CD4-positive, alpha-beta T cell treated with Interleukin-21 for 1 hour (primary cell): Measurements from ENCODE around the gene DCLK2.
"Not testable (repeated sequence)": the region's sequence is repeated elsewhere in the genome, so short reads cannot be mapped to it uniquely, and the experiment has no call there.

Experiments used
- DNase-seq: peaks from one replicate; pipeline ENCODE4 v3.0.0-alpha.2; 2020

Gene DCLK2

GRCh38 chr4:150158041-150158440 is 79.8 kb downstream of the DCLK2 start:
- no peak for DNase-seq

DNA sequence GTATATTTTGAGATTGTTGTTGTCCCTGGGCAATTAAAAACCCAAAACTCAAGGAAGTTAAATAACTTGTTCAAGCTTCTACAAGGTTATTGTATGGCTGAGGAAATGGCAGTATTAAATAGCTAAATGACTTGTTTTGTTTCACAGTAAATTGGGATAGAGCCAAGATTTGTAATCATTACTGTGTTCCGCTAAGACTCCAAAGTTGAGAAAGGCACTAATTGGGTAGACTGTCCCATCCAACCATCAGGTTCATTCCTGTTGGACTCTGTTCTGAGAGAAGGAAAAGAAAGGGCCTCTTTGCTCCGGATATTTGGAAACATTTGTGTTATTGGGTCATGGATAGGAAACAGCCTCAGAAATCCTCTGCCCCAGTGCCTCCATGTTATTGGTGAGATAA is 82.2 kb downstream of the DCLK2 start:
- DNase-seq, result no peak

GRCh38 chr4:150161109-150161508 is 82.9 kb downstream of the DCLK2 start:
- DNase-seq, result no peak

- DNase-seq, result not testable (repeated sequence)
Measured at GRCh38 chr4:150162020-150162419, 83.8 kb downstream of the DCLK2 start.

DNA sequence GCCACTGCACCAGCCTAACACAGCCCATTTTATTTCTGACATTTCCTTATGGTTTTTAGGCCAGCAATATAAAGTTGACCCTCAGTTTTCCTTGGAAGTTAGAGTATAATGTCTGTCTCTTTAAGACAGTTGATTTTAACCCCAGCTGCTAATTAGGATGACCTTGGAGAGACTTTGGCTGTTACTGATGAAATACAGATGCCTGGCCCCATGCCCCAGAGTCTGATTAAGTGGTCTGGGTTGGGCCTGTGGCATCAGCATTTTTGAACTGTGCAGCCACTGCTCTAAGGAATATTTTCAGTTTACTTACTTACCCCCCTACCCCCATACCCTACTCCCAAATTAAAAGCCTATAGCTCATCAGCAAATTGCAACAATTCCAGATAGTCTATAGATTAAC is 85.8 kb downstream of the DCLK2 start:
- DNase-seq, result no peak

DNA sequence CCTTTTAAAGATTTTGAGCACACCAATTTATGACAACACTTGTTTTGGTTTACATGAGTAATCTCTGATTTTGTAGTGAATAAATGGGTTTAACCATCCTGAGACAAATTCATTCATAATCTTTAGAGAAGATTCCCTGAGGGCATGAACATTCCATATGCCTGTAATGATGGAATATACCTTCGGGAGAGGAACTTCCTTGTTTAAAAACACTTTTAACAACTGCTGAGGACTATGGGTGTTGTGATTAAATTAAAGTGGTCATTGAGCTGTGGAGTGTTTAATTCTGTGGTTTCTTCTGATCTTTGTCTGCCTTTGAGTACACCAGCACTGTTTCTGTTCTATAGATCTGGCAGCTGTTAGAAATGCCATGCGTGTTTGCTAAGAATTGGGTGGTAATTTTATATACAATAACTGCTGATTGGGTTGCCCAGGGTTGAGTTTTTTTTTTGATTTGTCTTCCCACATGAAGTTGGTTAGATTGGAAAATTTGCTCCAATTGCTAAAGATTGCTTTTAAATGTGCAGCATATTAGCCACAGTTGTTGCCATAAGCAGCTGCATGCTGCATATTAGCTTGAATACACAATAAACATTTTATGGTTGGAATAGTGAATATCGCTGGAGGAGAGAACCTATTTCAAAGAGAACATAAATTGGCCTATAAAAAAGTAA is 86.8 kb downstream of the DCLK2 start:
- no peak for DNase-seq

DNA sequence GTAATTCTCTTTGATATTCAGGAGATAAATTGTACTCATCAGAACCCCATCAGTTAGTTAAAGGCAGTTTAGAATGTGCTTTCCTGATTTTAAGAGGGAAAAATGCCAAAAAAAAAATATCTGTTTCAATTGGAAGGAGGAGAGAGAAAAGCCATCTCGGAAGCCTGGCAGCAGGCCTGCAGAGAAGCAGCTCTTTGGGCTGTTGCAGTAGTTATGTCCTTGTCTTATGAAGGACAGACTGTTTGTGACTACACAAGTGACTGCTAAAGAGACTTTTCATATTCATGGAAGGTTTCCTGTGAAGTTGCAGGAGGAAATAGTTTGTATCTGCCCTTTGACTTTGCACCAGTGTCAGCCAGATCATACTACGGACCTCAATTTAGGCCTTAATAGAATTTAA is 88.8 kb downstream of the DCLK2 start:
- DNase-seq, result no peak

- no peak for DNase-seq
Measured at GRCh38 chr4:150173432-150173861, 95.2 kb downstream of the DCLK2 start.

DNA sequence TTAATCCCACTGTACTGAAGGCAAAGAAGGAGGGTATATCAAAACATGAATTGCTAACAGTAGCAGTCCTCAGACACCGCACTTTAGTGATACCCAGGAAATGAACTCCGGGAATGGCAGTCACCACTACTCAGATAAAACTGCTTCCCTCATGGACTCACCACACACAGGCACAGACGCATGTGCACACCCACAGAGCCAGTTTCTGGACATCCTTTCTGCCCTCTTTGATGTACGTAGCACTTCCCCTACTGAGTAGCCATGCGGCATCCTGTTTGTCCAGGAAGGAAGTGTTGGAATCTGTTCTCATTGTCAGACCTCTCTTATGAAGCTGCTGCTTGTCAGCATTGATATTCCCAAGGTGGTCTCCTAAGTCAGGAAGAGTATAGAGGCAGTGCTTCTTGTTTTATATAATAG is 95.7 kb downstream of the DCLK2 start:
- no peak for DNase-seq

DNA sequence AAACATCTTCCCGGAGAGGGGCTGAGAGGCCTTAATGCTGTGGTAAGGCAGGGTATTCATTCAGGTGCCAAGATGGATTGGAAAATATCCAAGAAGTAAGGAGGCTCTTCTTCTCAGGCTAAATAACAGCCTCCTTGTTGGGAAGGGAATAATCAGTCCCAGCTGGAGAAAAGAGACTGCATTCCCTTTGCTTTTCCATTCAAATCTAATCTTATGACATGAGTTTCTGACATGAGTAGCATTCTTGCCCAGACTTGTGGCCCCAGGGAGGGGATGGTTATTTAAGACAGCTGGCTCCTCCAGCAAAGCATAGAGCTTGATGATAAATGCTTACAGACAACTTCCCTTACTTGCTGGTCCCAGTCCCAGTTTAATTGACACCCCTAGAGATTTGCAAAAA is 98.3 kb downstream of the DCLK2 start:
- no peak for DNase-seq

- DNase-seq, result no peak
Measured at GRCh38 chr4:150178161-150178560, 99.9 kb downstream of the DCLK2 start.

GRCh38 chr4:150181536-150181935 is 103.3 kb downstream of the DCLK2 start:
- DNase-seq, result no peak

DNA sequence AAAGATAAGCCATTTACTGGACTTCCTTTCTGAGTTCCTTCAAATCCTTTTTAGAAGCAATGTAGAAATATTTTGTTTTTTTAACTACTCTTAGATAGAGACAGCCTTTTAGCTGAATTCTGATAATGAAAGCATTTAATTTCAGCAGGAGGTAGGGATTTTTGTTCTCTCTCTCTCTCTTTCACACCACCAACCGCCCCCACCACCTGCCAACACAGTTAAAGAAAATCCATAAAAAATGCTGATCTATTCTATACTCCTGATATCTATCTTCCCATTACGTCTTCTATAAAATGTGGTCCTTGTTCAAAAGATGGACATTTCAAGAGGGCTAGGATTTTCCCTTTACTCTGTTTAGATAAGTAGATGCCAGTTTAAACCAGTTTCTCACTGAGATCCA is 104.5 kb downstream of the DCLK2 start:
- DNase-seq, result no peak

- DNase-seq, result not testable (repeated sequence)
Measured at GRCh38 chr4:150185033-150185432, 106.8 kb downstream of the DCLK2 start.

DNA sequence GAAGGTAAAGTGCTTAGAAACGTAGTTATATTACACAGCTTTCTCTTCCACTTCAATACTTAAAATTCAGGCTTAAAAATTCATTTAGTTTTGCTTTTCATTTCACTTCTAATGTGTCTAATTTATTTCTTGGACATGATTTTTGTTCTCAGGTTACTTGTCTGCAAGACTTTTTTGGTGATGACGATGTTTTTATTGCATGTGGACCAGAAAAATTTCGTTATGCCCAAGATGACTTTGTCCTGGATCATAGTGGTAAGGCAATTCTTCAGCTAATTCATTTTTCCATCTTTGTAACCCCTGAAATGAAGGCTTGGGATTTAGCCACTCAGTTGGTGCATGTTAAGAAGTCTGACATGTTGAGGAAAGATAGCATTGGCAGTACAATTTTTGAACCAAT is 114.7 kb downstream of the DCLK2 start:
- DNase-seq, result no peak

DNA sequence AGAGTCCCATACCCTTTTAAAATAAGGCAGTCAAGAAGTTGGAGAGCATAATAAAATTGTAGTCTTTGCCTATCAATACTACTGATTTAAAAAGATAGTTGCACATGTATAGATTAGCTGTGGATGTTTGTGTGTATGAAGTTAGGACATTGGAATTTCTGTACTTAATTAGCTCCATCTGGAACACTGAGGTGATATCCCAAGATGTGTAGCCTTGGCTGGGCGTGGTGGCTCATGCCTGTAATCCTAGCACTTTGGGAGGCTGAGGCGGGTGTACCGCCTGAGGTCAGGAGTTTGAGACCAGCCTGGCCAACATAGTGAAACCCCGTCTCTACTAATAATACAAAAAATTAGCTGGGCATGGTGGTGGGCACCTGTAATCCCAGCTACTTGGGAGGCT is 119.0 kb downstream of the DCLK2 start:
- DNase-seq, result not testable (repeated sequence)

- no peak for DNase-seq
Measured at GRCh38 chr4:150199056-150199455, 120.8 kb downstream of the DCLK2 start.

- DNase-seq, result no peak
Measured at GRCh38 chr4:150205016-150205415, 126.8 kb downstream of the DCLK2 start.

- DNase-seq, result no peak
Measured at GRCh38 chr4:150206265-150206664, 128.0 kb downstream of the DCLK2 start.

- DNase-seq, result no peak
Measured at GRCh38 chr4:150206954-150207353, 128.7 kb downstream of the DCLK2 start.

DNA sequence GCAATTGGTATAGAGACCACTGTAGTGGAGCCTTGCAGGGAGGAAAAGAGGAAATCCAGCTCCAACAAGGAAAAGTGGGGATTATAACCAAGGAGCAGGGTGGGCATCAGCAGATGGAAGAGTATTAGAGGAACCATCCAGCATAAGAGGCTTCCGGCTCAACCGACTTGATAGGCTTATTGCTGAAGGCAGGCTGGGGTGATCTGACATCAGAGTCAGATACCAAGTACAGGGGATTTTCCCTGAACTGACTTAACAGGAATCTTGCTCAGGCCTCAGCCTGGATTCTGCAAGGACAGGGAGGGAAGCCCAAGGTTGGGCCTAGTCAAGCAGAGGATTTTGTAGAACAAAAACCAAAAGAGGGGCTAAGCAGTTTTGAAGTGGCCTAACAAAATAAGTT is 129.6 kb downstream of the DCLK2 start:
- no peak for DNase-seq

DNA sequence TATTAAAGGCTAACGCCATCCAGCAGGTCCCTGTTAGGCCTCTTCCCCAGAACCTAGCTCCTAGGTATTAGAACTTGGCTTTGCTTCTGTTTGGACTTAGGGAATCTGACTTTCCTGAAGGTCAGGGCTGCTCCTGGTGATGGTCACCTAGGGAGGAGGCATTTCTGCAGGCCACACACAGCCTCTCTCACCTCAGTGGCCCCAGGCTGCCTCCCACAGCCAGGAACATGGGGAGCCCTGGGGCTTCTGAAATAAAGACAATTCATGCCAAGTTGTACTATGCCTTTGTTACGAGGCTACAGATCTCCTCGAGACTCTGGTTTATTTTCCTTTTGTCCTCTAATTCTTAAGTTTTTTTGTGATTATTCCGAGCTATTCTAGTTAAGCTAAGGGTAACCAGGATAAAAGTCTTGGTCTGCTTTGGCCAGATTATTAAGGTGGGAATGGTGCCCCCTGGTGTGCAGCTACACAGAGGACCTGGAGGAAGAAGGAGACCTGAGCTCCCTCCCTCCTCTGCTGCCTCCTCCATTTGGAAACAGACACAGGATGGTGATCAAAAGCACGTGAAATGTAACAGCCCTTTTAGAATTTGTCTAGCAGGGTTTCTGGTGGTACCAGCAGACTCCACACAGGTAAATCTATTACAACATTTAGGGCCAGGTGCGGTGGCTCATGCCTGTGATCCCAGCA is 131.0 kb downstream of the DCLK2 start:
- DNase-seq, result no peak

- no peak for DNase-seq
Measured at GRCh38 chr4:150211016-150211415, 132.8 kb downstream of the DCLK2 start.

DNA sequence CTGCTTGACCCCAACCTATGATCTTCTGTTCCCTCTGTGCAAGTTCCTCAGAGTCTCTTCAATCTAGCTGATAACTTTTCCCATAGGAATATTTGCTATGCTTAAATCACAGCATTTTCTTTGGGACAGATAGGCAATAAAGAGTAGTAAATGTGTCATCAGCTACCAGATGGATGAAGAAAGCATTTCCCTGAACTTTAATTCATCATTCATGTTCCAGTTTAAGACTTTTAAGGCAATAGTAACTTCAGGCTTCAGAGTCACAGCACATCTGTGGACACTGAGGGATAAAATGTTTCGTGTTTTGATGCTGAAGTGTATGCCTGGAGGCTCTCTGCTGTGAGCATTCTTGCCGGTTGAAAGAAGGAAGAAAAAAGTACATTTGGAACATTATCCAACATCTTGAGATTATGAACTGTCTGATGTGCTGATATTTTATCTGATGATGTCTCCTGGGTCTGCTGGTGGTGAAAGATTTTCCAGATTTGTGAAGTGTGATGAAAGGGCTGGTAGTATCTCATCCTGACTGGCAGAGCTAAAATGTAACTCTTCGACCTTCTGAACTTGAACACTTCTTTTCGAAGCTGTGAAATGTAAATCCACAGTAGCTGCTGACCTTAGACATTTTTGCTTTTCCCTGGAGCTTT is 133.7 kb downstream of the DCLK2 start:
- no peak for DNase-seq
